Lower leg skin (tissue), 4 donors: Measurements from ENCODE around the gene THOC5. TPM values are rescaled to one million over a fixed set of nuclear protein-coding genes. Genes with fewer than 3 reads are reported as not detected.

Experiments
- DNase-seq, 2 donors: peaks; one replicate each; pipeline ENCODE4 v3.0.0-alpha.2; 2019; ENCODE audit warnings: low spot score in 2 of 2
- H3K4me3 ChIP-seq: fragments of 200-600 bp; sonication (generic); 2 replicates; pipeline ENCODE4 v1.5.1; 2017; ENCODE audit warnings: mild to moderate bottlenecking, low read depth; ENCODE audit not compliant: poor library complexity, severe bottlenecking
- POLR2A ChIP-seq, 2 donors: fragments of 450-650 bp; IDR thresholded peaks; one replicate each; pipeline ENCODE4 v1.6.1; 2016 to 2017; ENCODE audit warnings: antibody characterized with exemption in 2 of 2, mild to moderate bottlenecking in 1 of 2, moderate library complexity in 1 of 2
- WGBS, 2 donors: methylation state at CpG; one replicate each; pipeline ENCODE4 v1.1.5; 2018; 5-methylcytosine and 5-hydroxymethylcytosine counted together
- intact Hi-C: fragments of 100-400 bp; cut with DNase I; formaldehyde crosslinking; loops from one replicate; pipeline ENCODE4 v1.15.0; 2023; ENCODE audit warnings: low total_unique reads
- total RNA-seq, 4 donors: library from RNA; depleted of rRNA; stranded (reverse); fragments of >200 nt; gene quantifications; one replicate each; pipeline ENCODE4 v1.1.0, GENCODE V29; 2016
- TF ChIP-seq, protein P1 (sequence below), 3 donors: fragments of 450-650 bp; IDR thresholded peaks; one replicate each; pipeline ENCODE4 v1.5.1; 2016; ENCODE audit warnings: antibody characterized with exemption in 3 of 3, mild to moderate bottlenecking in 3 of 3, moderate library complexity in 2 of 3

The THOC5 gene
- total RNA-seq, 4 donors from 2014 or later = 14.2 to 30.5 (median 23.3) TPM

DNA sequence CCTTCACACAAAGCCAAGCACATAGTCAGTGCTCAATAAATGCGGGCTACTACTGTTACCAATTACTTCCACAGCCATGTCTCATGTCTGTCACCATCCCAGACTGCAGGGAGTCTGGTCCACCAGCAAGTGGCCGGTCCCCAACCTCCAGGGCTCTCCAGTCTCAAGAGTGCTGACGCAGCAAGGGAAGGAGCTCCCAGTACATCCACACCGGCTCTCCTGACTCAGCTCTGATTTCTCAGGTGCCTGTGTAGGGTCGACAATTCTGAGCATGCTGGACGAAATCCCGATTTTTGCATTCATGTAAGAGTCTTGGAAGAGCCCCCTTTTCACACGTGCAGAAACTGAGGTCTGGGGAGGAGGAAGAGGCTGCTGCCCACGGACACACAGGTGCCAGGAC lies 83.8 kb downstream of the THOC5 start:
- no peak overlapping the region for H3K4me3 ChIP-seq
- DNase-seq = no peak
- WGBS, 2 donors = 49 to 65% methylated on average over 9 of the region's 9 CpGs
- intact Hi-C loops = no loop called here
- TF ChIP-seq, protein P1, sequence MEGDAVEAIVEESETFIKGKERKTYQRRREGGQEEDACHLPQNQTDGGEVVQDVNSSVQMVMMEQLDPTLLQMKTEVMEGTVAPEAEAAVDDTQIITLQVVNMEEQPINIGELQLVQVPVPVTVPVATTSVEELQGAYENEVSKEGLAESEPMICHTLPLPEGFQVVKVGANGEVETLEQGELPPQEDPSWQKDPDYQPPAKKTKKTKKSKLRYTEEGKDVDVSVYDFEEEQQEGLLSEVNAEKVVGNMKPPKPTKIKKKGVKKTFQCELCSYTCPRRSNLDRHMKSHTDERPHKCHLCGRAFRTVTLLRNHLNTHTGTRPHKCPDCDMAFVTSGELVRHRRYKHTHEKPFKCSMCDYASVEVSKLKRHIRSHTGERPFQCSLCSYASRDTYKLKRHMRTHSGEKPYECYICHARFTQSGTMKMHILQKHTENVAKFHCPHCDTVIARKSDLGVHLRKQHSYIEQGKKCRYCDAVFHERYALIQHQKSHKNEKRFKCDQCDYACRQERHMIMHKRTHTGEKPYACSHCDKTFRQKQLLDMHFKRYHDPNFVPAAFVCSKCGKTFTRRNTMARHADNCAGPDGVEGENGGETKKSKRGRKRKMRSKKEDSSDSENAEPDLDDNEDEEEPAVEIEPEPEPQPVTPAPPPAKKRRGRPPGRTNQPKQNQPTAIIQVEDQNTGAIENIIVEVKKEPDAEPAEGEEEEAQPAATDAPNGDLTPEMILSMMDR (IDR thresholded peaks at IDR 0.05) = no peak
- TF ChIP-seq POLR2A (IDR thresholded peaks at IDR 0.05) = no peak

DNA sequence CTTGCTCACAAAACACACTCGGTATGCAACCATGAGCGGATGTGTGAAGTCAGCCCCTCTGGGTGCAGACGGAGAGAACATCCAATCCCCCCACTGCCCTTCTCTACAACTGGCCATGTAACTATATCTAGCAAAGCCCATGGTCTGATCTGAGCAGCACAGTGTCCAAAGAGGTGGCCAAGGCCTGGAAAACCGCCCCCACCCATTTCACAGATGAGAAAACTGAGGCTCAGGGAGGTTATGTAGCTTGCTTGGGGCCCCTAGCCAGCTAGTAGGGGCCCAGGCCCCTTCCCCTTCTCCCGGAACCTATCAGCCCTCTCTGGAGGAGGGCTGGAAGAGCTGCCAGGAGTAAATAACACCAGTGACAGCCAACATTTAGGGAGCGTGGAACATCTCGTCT lies 89.0 kb downstream of the THOC5 start:
- intact Hi-C loops = no loop called here
- H3K4me3 ChIP-seq = no peak overlapping the region
- DNase-seq = no peak
- TF ChIP-seq POLR2A (IDR thresholded peaks at IDR 0.05) = no peak
- WGBS, 2 donors = 88 to 89% methylated on average over 7 of the region's 7 CpGs

DNA sequence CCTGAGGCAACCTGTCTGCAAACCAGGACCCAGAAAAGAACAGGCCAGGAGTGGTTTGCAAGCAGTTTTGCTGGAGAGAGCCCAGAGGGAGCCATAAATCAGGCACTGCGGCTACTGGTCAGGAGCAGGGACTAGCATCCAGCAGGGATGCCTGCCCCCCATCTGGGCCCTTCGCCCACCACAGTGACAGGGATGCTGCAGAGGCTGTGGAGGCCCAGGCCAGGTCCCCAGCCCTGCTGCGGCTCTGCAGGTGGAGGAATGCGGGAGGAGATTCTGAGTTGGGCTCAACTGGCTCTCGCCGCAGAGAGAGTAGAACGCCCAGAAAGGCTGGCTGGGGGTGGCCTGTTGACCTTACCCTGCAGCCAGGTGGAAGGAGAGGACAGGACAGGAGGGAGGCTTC lies 89.9 kb downstream of the THOC5 start:
- intact Hi-C loops = no loop called here
- DNase-seq = no peak
- WGBS, 2 donors = 87 to 90% methylated on average over 7 of the region's 7 CpGs

DNA sequence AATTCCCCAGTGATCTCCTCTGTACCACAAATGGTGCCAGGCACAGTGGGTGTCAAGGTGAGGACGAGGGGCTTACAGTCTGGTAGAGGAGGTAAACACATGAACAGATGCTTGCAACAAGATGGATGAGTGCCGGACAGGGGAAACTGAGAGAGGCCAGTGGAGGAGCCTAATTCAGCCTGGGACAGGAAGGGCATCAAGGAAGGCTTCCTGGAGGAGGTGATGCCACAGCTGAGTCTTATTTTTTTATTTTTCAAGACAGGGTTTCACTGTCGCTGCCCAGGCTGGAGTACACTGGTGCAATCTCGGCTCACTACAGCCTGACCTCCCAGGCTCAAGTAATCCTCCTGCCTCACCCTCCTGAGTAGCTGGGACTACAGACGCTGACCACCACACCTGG lies 92.3 kb downstream of the THOC5 start:
- no peak for DNase-seq
- no peak overlapping the region for H3K4me3 ChIP-seq
- intact Hi-C loops = no loop called here
- WGBS, 2 donors = 92% methylated on average over 5 of the region's 5 CpGs
- TF ChIP-seq, protein P1 (IDR thresholded peaks at IDR 0.05) = no peak
- TF ChIP-seq POLR2A (IDR thresholded peaks at IDR 0.05) = no peak

More for the DNA sequence above, 89.9 kb downstream of the THOC5 start:
- H3K4me3 ChIP-seq = no peak overlapping the region
- no peak for TF ChIP-seq POLR2A (IDR thresholded peaks at IDR 0.05)
- TF ChIP-seq, protein P1 (IDR thresholded peaks at IDR 0.05) = no peak

DNA sequence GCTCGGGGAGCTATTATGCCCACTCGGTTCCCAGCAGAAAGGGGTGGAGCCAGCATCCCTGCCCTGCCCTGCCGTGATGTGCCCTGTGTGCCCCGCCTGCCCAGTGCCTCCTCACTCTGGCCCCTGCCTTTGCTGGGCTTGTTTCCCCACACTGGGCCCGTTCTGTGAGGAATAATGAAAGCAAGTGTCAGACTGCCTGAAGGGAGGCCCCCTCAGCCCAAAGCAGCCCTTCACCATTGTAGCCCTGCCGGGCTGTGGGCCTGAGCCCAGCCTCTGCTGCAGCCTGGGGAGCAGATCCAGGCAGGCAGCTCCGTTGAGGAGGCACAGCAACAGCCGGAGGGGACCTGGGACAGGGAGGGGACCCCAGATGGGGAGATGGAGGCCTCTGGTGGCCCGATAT lies 93.8 kb downstream of the THOC5 start:
- intact Hi-C loops = no loop called here
- no peak overlapping the region for H3K4me3 ChIP-seq
- no peak for DNase-seq
- TF ChIP-seq POLR2A (IDR thresholded peaks at IDR 0.05) = no peak
- TF ChIP-seq, protein P1 (IDR thresholded peaks at IDR 0.05) = no peak
- 68 to 70% methylated on average over 8 to 9 of the region's 9 CpGs for WGBS, 2 donors

DNA sequence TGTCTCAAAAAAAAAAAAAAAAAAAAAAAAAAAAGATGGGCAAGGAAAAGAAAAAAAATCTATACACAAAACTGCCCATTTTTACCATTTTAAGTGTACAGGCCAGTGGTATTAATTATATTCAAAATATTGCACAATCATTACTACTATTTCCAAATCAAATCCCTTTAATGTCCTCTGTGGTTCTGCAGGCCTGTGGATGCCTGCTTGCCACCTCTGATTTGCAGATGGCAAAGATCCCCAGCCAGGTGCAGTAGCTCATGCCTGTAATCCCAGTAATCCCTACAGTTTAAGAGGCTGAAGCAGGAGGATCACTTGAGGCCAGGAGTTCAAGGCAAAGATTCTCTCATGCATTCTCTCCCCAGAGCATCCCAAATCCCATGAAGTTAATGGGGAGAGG lies 95.0 kb downstream of the THOC5 start:
- intact Hi-C loops = no loop called here
- TF ChIP-seq POLR2A (IDR thresholded peaks at IDR 0.05) = no peak
- TF ChIP-seq, protein P1 (IDR thresholded peaks at IDR 0.05) = no peak
- DNase-seq = no peak
- H3K4me3 ChIP-seq = no peak overlapping the region
